Pancreas (tissue), 10 donors: ENCODE results near the gene CPA3. TPM values are rescaled to one million over a fixed set of nuclear protein-coding genes. Genes with fewer than 3 reads are reported as not detected.

ENCODE experiments used
- ATAC-seq, 4 donors: fragments of 200-7000 bp; cut with Tn5 transposase; one replicate each; pipeline versions ENCODE4 v1.8.0 to v1.9.1; 2020; ENCODE audit warnings: mild to moderate bottlenecking in 4 of 4, moderate library complexity in 4 of 4
- DNase-seq, 6 donors: peaks; one replicate each; pipeline ENCODE4 v3.0.0-alpha.2; 2020
- FAIRE-seq: peaks from 2 replicates; lab custom pipeline; 2012; peaks lifted over from hg19 to GRCh38; lab: Jason Lieb, UNC
- H3K27ac ChIP-seq, 4 donors: fragments of 200-600 bp; sonication (generic); 1 replicate in 3 of 4; 2 replicates in 1 of 4; pipeline versions ENCODE4 v1.5.0 to v1.8.0; 2020
- H3K27me3 ChIP-seq, 4 donors: fragments of 200-600 bp; one replicate each; pipeline ENCODE4 v1.8.0; 2021
- H3K36me3 ChIP-seq, 3 donors: fragments of 200-600 bp; sonication (generic) in 1 of 3; one replicate each; pipeline versions ENCODE4 v1.5.0 to v1.8.0; 2020 to 2021
- H3K4me1 ChIP-seq, 3 donors: fragments of 200-600 bp; one replicate each; pipeline ENCODE4 v1.8.0; 2021
- H3K4me3 ChIP-seq, 4 donors: fragments of 200-600 bp; sonication (generic) in 2 of 4; one replicate each; pipeline versions ENCODE4 v1.5.0 to v1.8.0; 2020 to 2021
- H3K9me3 ChIP-seq, 4 donors: fragments of 200-600 bp; one replicate each; pipeline ENCODE4 v1.8.0; 2021
- WGBS, 2 donors: extraction: QIAGEN DNeasy Blood & Tissue Kit; methylation state at CpG; one replicate each; pipeline ENCODE4 v1.1.7; 2013; 5-methylcytosine and 5-hydroxymethylcytosine counted together
- intact Hi-C, 3 donors: fragments of 100-400 bp; cut with DNase I; formaldehyde crosslinking; loops; one replicate each; pipeline versions ENCODE4 v1.11.1 to v1.14.2; 2022
- polyA plus RNA-seq, 2 donors: library from polyadenylated mRNA; stranded (reverse); fragments of 200-250 nt; gene quantifications; one replicate each; pipeline ENCODE4 v1.2.3, GENCODE V29; 2013
- total RNA-seq, 6 donors: library from RNA; stranded (reverse); fragmentation: NEBNext Ultra II Directional in 4 of 6; extraction: Animal tissue kit (Norgen Biotek cat#: 25700) in 4 of 6; gene quantifications; one replicate each; pipeline versions ENCODE4 v1.2.1 to v1.2.4, GENCODE V29; 2021 to 2023
- TF ChIP-seq, protein P1 (sequence below), 4 donors: fragments of 200-600 bp; sonication (generic) in 3 of 4; IDR thresholded peaks; one replicate each; pipeline versions ENCODE4 v1.5.0 to v1.8.0; 2021; ENCODE audit warnings: antibody characterized with exemption in 4 of 4
- donor health status: healthy with polysubstance abuse.
- donor health status: DM: no; HTN: no; CAD: no; lungs with moderate emphysema.
- donor health status: DM: no; HTN: no; CAD: no.
- donor health status: control.
- donor health status: control.
- donor health status: Bipolar disorder and iron deficiency.
- donor health status: DM: yes; HTN: yes; CAD: no.
- donor health status: DM: no; HTN: no; CAD: no.
- donor health status: DM: no; HTN: no; CAD: no.
- donor health status: DM: yes; HTN: yes; CAD: no.

CPA3 gene
- total and polyA plus RNA-seq, 8 donors, result 1.1 to 10.4 (median 4.8) TPM

DNA sequence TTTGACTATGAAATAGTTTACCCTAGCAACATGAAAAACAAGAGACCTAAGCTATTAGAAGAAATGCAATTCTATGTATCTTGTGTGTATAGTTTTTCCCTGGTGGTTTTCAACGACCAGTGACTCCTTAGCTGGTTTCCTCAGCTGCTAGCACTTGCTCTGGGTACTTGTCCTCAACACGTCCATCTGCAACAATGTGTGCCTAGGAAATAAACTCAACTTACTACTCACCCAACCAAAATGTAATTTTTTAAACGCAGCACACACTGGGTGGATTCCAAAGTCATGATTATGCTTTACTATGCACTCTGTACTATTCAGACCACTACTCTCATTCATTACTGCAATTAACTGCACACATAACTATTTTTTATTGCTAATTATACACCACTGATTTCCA, 31.0 kb downstream of the CPA3 start:
- no peak for DNase-seq
- FAIRE-seq, result no peak
- WGBS, 2 donors, result 70 to 83% methylated on average over 3 of the region's 3 CpGs
- intact Hi-C loops, result no loop called here
- TF ChIP-seq, protein P1, sequence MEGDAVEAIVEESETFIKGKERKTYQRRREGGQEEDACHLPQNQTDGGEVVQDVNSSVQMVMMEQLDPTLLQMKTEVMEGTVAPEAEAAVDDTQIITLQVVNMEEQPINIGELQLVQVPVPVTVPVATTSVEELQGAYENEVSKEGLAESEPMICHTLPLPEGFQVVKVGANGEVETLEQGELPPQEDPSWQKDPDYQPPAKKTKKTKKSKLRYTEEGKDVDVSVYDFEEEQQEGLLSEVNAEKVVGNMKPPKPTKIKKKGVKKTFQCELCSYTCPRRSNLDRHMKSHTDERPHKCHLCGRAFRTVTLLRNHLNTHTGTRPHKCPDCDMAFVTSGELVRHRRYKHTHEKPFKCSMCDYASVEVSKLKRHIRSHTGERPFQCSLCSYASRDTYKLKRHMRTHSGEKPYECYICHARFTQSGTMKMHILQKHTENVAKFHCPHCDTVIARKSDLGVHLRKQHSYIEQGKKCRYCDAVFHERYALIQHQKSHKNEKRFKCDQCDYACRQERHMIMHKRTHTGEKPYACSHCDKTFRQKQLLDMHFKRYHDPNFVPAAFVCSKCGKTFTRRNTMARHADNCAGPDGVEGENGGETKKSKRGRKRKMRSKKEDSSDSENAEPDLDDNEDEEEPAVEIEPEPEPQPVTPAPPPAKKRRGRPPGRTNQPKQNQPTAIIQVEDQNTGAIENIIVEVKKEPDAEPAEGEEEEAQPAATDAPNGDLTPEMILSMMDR (IDR thresholded peaks at IDR 0.05), result no peak
- Histone ChIP-seq H3K4me1 (no peaks in the 10 kb centered on the region), H3K27me3 (no peaks in the 10 kb centered on the region), H3K36me3 (no peaks in the 10 kb centered on the region), H3K27ac (no peak overlapping the region), H3K9me3 (no peaks in the 10 kb centered on the region), H3K4me3 (no peak overlapping the region)
- no peak for ATAC-seq

DNA sequence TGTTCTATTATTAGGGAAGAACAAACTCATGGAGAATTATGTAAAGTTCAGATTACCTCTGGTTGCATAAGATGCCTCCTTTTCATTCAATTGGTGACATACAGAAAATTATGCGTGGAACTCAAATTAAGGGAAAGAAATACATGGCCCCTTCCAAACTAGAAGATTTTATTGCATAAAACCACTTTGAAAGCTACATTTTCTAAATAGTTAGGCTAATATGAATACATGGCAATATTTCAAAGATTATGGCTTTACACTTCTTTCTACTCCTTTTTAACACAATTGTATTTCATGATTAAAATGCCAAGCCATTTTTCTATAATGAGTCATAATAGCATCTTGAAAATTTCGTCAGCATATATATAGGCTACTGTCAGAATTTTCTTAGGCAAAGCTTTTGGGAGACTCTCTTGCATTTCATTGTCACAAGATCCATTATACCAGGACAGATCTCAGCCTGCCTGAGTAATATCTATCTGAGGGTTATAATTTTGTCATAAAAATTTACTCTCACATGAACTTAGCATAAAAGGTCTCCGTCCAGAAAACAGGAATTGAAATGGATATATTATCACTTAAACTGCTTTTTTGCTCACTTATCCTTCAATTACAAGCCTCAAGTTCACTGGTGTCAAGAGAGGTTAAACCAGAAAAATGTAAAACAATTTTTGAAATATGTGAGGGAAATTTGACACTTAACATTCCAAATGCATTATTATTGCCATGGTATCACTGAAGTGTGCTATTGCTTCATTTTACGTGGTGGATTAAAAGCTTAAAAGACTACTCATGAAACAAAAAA, 37.1 kb downstream of the CPA3 start:
- Histone ChIP-seq H3K9me3 (no peaks in the 10 kb centered on the region), H3K36me3 (no peaks in the 10 kb centered on the region), H3K27me3 (no peaks in the 10 kb centered on the region), H3K27ac (no peak overlapping the region), H3K4me1 (no peaks in the 10 kb centered on the region), H3K4me3 (no peak overlapping the region)
- ATAC-seq (no peak), FAIRE-seq (no peak), DNase-seq (no peak)
- 84 to 87% methylated on average over 4 of the region's 4 CpGs for WGBS, 2 donors
- intact Hi-C loops, result no loop called here
- TF ChIP-seq, protein P1 (IDR thresholded peaks at IDR 0.05), result no peak

- no peaks in the 10 kb centered on the region for H3K36me3 ChIP-seq
- no peak overlapping the region for H3K27ac ChIP-seq
- FAIRE-seq (no peak), ATAC-seq (no peak), DNase-seq (no peak)
- H3K27me3 ChIP-seq, result no peaks in the 10 kb centered on the region
- H3K4me3 ChIP-seq, result no peak overlapping the region
- no peaks in the 10 kb centered on the region for H3K9me3 ChIP-seq
- no peaks in the 10 kb centered on the region for H3K4me1 ChIP-seq
- TF ChIP-seq, protein P1 (IDR thresholded peaks at IDR 0.05), result no peak
- intact Hi-C loops, result no loop called here
- 91 to 93% methylated on average over 2 of the region's 2 CpGs for WGBS, 2 donors
These were observed 37.9 kb downstream of the CPA3 start for GRCh38 chr3:148903022-148903442.

DNA sequence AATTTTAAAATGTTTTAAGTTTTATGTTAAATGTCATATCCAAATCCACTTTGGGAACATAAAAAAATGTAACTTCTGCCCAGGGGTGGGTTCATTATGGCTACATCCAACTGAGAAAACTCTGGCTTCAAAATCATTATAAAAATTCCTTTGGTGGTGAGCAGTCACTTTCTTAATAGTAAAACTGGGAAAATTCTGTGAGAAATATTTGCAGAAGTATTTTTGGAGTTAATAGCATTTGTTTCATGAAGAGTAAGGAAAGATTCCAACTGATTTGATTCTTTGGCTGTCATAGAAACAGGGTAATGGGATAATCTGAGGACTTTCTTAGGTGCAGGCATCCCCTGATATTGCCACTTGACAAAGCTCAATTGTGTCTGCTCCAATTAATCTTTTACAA, 38.8 kb downstream of the CPA3 start:
- Histone ChIP-seq H3K27me3 (no peaks in the 10 kb centered on the region), H3K4me1 (no peaks in the 10 kb centered on the region), H3K9me3 (no peaks in the 10 kb centered on the region), H3K4me3 (no peak overlapping the region), H3K27ac (no peak overlapping the region), H3K36me3 (no peaks in the 10 kb centered on the region)
- no peak for FAIRE-seq
- TF ChIP-seq, protein P1 (IDR thresholded peaks at IDR 0.05), result no peak
- no peak for ATAC-seq
- intact Hi-C loops, result no loop called here
- no peak for DNase-seq

DNA sequence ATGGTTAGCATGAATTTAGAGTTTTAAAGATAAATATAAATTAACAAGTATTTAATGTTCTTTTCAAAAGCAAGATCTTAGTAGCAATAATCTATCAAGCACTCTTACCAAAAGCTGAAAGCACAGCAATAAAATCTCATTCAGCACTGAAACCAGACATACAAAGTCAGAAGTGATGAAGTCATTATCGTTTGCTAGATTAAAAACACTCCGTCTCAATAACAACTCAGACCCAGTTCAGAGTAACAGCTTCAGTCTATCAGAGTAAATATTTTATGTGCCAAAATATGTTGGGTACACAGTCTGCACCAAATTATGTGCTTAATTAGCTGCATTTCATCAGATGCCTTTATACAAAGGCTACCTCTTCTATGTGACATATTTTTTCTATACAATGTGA, 41.6 kb downstream of the CPA3 start:
- ATAC-seq (no peak), FAIRE-seq (no peak), DNase-seq (no peak)
- Histone ChIP-seq H3K27me3 (no peaks in the 10 kb centered on the region), H3K36me3 (no peaks in the 10 kb centered on the region), H3K4me1 (no peaks in the 10 kb centered on the region), H3K9me3 (no peaks in the 10 kb centered on the region), H3K4me3 (no peak overlapping the region), H3K27ac (no peak overlapping the region)
- TF ChIP-seq, protein P1 (IDR thresholded peaks at IDR 0.05), result no peak
- intact Hi-C loops, result no loop called here
- WGBS, 2 donors, result 48 to 57% methylated on average over 2 of the region's 2 CpGs
